DOHH2 (cell line): Measurements from ENCODE around the gene MTCL1.

ENCODE experiments used
- H3F3A ChIP-seq: fragments of 200-600 bp; sonication (generic), shearing (Covaris generic); 2 replicates; pipeline ENCODE4 v1.6.0; 2016; ENCODE audit warnings: antibody characterized with exemption, mild to moderate bottlenecking; ENCODE audit not compliant: control insufficient read depth, insufficient read depth
- H3K27ac ChIP-seq: fragments of 200-600 bp; sonication (generic); 2 replicates; pipeline ENCODE4 v1.5.1; 2014; ENCODE audit warnings: low read depth, mild to moderate bottlenecking, low read length, moderate library complexity
- H3K27me3 ChIP-seq: fragments of 200-600 bp; sonication (generic); 2 replicates; pipeline ENCODE4 v1.6.1; 2014; ENCODE audit warnings: mild to moderate bottlenecking, low read length, mixed read lengths; ENCODE audit not compliant: control insufficient read depth
- H3K36me3 ChIP-seq: fragments of 200-600 bp; sonication (generic); 2 replicates; pipeline ENCODE4 v1.6.1; 2014; ENCODE audit warnings: mild to moderate bottlenecking, low read length, moderate library complexity, mixed read lengths; ENCODE audit not compliant: control insufficient read depth
- H3K4me1 ChIP-seq: fragments of 200-600 bp; sonication (generic); 2 replicates; pipeline ENCODE4 v1.6.1; 2014; ENCODE audit warnings: mild to moderate bottlenecking, low read length, mixed read lengths; ENCODE audit not compliant: control insufficient read depth
- H3K4me2 ChIP-seq: fragments of 200-600 bp; sonication (generic); 2 replicates; pipeline ENCODE4 v1.6.0; 2014; ENCODE audit warnings: mild to moderate bottlenecking, low read length, moderate library complexity
- H3K4me3 ChIP-seq: fragments of 200-600 bp; sonication (generic); 2 replicates; pipeline ENCODE4 v1.5.1; 2014; ENCODE audit warnings: mild to moderate bottlenecking, low read length, mixed read lengths
- H3K79me2 ChIP-seq: fragments of 200-600 bp; sonication (generic); 2 replicates; pipeline ENCODE4 v1.6.1; 2014; ENCODE audit warnings: mild to moderate bottlenecking, low read length, mixed read lengths; ENCODE audit not compliant: control insufficient read depth
- H3K9me2 ChIP-seq: fragments of 200-600 bp; sonication (generic); replicated peaks from 2 replicates; pipeline ENCODE4 v1.6.1; 2014; ENCODE audit warnings: mild to moderate bottlenecking, low read length, mixed read lengths; ENCODE audit not compliant: control insufficient read depth
- H3K9me3 ChIP-seq: fragments of 200-600 bp; sonication (generic); 2 replicates; pipeline ENCODE4 v1.6.1; 2014; ENCODE audit warnings: antibody characterized with exemption, low read length, mixed read lengths; ENCODE audit not compliant: control insufficient read depth, insufficient read depth
- H4K20me1 ChIP-seq: fragments of 200-600 bp; sonication (generic); 2 replicates; pipeline ENCODE4 v1.6.0; 2014; ENCODE audit warnings: low read depth, mild to moderate bottlenecking, antibody characterized with exemption, low read length, moderate library complexity; ENCODE audit not compliant: control insufficient read depth, insufficient read depth
- CTCF ChIP-seq: fragments of 200-600 bp; sonication (generic); IDR thresholded peaks from one replicate; pipeline ENCODE4 v1.5.1; 2014; ENCODE audit warnings: antibody characterized with exemption, mild to moderate bottlenecking, low read depth, low read length; ENCODE audit not compliant: poor library complexity, severe bottlenecking
- EZH2phosphoT487 ChIP-seq: fragments of 200-600 bp; sonication (generic); IDR thresholded peaks from 2 replicates; pipeline ENCODE4 v1.6.1; 2017; ENCODE audit warnings: borderline replicate concordance, mild to moderate bottlenecking, antibody characterized with exemption, low read length, moderate library complexity, mixed read lengths

Gene MTCL1

GRCh38 chr18:8799596-8800441 is 94.5 kb downstream of the MTCL1 start:
- Histone ChIP-seq H4K20me1 (no peaks in the 10 kb centered on the region), H3K36me3 (no peaks in the 10 kb centered on the region), H3F3A (no peaks in the 10 kb centered on the region), H3K9me3 (no peaks in the 10 kb centered on the region), H3K4me3 (no peak overlapping the region), H3K4me1 (0 out of 2 replicates have a peak, but pooled peaks cover 2% of the 10 kb centered on the region), H3K9me2 (no peaks in the 10 kb centered on the region), H3K79me2 (no peaks in the 10 kb centered on the region), H3K27me3 (no peaks in the 10 kb centered on the region), H3K4me2 (no peak overlapping the region), H3K27ac (no peak overlapping the region)
- TF ChIP-seq EZH2phosphoT487 (no peak), CTCF (no peak)

GRCh38 chr18:8800445-8800844 is 95.1 kb downstream of the MTCL1 start:
- Histone ChIP-seq H3K4me1 (0 out of 2 replicates have a peak, but pooled peaks cover 2% of the 10 kb centered on the region), H3K79me2 (no peaks in the 10 kb centered on the region), H3F3A (no peaks in the 10 kb centered on the region), H3K4me2 (no peak overlapping the region), H3K9me2 (no peaks in the 10 kb centered on the region), H3K27me3 (no peaks in the 10 kb centered on the region), H3K4me3 (no peak overlapping the region), H4K20me1 (no peaks in the 10 kb centered on the region), H3K36me3 (no peaks in the 10 kb centered on the region), H3K9me3 (no peaks in the 10 kb centered on the region), H3K27ac (no peak overlapping the region)
- TF ChIP-seq EZH2phosphoT487 = no peak
- no peak for TF ChIP-seq CTCF

GRCh38 chr18:8800876-8801262 is 95.5 kb downstream of the MTCL1 start:
- Histone ChIP-seq H3K9me2 (no peaks in the 10 kb centered on the region), H3K4me1 (no peaks in the 10 kb centered on the region), H4K20me1 (no peaks in the 10 kb centered on the region), H3K4me2 (no peak overlapping the region), H3K36me3 (no peaks in the 10 kb centered on the region), H3K79me2 (no peaks in the 10 kb centered on the region), H3K4me3 (no peak overlapping the region), H3F3A (no peaks in the 10 kb centered on the region), H3K27ac (no peak overlapping the region), H3K27me3 (no peaks in the 10 kb centered on the region), H3K9me3 (no peaks in the 10 kb centered on the region)
- TF ChIP-seq CTCF (no peak), EZH2phosphoT487 (no peak)
